SK-N-SH (cell line): ENCODE data around the gene CENPT. TPM values are rescaled to one million over a fixed set of nuclear protein-coding genes. Genes with fewer than 3 reads are reported as not detected.

Experiments used
- CTCF ChIA-PET: fragments of 300-600, 350-600 bp; formaldehyde crosslinking; extraction: SDS; loops from one replicate; lab custom pipeline; 2021; lab: Yijun Ruan, JAX
- POLR2A ChIA-PET: fragments of 350-600 bp; sonication (Branson Sonifier 250); formaldehyde crosslinking; extraction: SDS; loops from one replicate; lab custom pipeline; 2020; ENCODE audit warnings: antibody characterized with exemption, inconsistent platforms; lab: Yijun Ruan, JAX
- DNase-seq: peaks from one replicate; pipeline ENCODE4 v3.0.0; 2012
- H2AFZ ChIP-seq: fragments of 200-600 bp; sonication (generic); 2 replicates; pipeline ENCODE4 v1.8.1; 2016; ENCODE audit warnings: antibody characterized with exemption, mild to moderate bottlenecking, low read depth
- H3F3A ChIP-seq: fragments of 200-600 bp; sonication (generic); replicated peaks from 2 replicates; pipeline ENCODE3; 2016; ENCODE audit warnings: antibody characterized with exemption, mild to moderate bottlenecking; ENCODE audit not compliant: insufficient read depth
- H3K27ac ChIP-seq, 2 experiments: fragments of 200-500 bp in 1 of 2; fragments of 200-600 bp in 1 of 2; sonication (Bioruptor generic) in 1 of 2; sonication (generic), shearing (Covaris generic) in 1 of 2; 2 replicates each; pipeline versions ENCODE4 v1.5.1 to v1.6.1; 2014 to 2016; ENCODE audit warnings: low read depth in 2 of 2, inconsistent platforms in 1 of 2, low read length in 1 of 2, mild to moderate bottlenecking in 1 of 2, mixed read lengths in 1 of 2
- H3K27me3 ChIP-seq: fragments of 200-600 bp; sonication (generic), shearing (Covaris generic); 2 replicates; pipeline ENCODE4 v1.6.1; 2016; ENCODE audit warnings: mixed run types; ENCODE audit not compliant: insufficient read depth
- H3K36me3 ChIP-seq, 2 experiments: fragments of 200-500 bp in 1 of 2; fragments of 200-600 bp in 1 of 2; sonication (Bioruptor generic) in 1 of 2; sonication (generic) in 1 of 2; replicated peaks in 1 of 2; 2 replicates each; pipeline versions ENCODE3 to v1.5.1; 2014 to 2016; ENCODE audit warnings: low read length in 1 of 2, mild to moderate bottlenecking in 1 of 2; ENCODE audit not compliant: insufficient read depth in 2 of 2, control insufficient read depth in 1 of 2
- H3K4me1 ChIP-seq, 2 experiments: fragments of 200-500 bp in 1 of 2; fragments of 200-600 bp in 1 of 2; sonication (Bioruptor generic) in 1 of 2; sonication (generic), shearing (Covaris generic) in 1 of 2; 2 replicates each; pipeline versions ENCODE4 v1.5.1 to v1.6.1; 2014 to 2016; ENCODE audit warnings: low read depth in 1 of 2, low read length in 1 of 2, mixed run types in 1 of 2; ENCODE audit not compliant: insufficient read depth in 2 of 2, control insufficient read depth in 1 of 2
- H3K4me2 ChIP-seq: fragments of 200-600 bp; sonication (generic), shearing (Covaris generic); 2 replicates; pipeline ENCODE4 v1.6.1; 2017; ENCODE audit warnings: mixed run types
- H3K4me3 ChIP-seq, 2 experiments: fragments of 200-500 bp in 1 of 2; fragments of 200-600 bp in 1 of 2; sonication (Bioruptor generic) in 1 of 2; sonication (generic), shearing (Covaris generic) in 1 of 2; 2 replicates each; pipeline versions ENCODE4 v1.5.1 to v1.8.1; 2014 to 2016; ENCODE audit warnings: low read depth in 2 of 2, inconsistent platforms in 1 of 2, low read length in 1 of 2, mild to moderate bottlenecking in 1 of 2, mixed read lengths in 1 of 2, moderate library complexity in 1 of 2
- H3K79me2 ChIP-seq: fragments of 200-600 bp; sonication (generic); 2 replicates; pipeline ENCODE4 v1.8.1; 2017; ENCODE audit warnings: mild to moderate bottlenecking; ENCODE audit not compliant: insufficient read depth
- H3K9ac ChIP-seq: fragments of 200-600 bp; sonication (generic); 2 replicates; pipeline ENCODE4 v1.6.1; 2017; ENCODE audit warnings: mixed run types
- H3K9me2 ChIP-seq: fragments of 200-600 bp; sonication (generic); 2 replicates; pipeline ENCODE4 v1.6.1; 2017; ENCODE audit warnings: mixed run types
- H3K9me3 ChIP-seq: fragments of 200-600 bp; sonication (generic); 2 replicates; pipeline ENCODE4 v1.6.1; 2017; ENCODE audit warnings: mixed run types, mild to moderate bottlenecking, moderate library complexity
- H4K20me1 ChIP-seq: fragments of 200-600 bp; sonication (generic); 2 replicates; pipeline ENCODE4 v1.6.1; 2017; ENCODE audit warnings: mild to moderate bottlenecking, mixed run types; ENCODE audit not compliant: insufficient read depth
- CHD2 ChIP-seq: fragments of 150-350 bp; IDR thresholded peaks from 2 replicates; pipeline ENCODE4 v1.6.1; 2018; ENCODE audit warnings: low read length; ENCODE audit not compliant: partially characterized antibody
- FOXJ3 ChIP-seq: sonication (generic); formaldehyde crosslinking; IDR thresholded peaks from 2 replicates; pipeline ENCODE4 v1.5.1; 2020; ENCODE audit warnings: mild to moderate bottlenecking, missing genetic modification reagents
- MEF2A ChIP-seq: IDR thresholded peaks from 2 replicates; pipeline ENCODE4 v1.4.0; 2012; ENCODE audit warnings: low read depth, borderline replicate concordance
- MXI1 ChIP-seq: IDR thresholded peaks from 2 replicates; pipeline ENCODE4 v1.6.1; 2012; ENCODE audit warnings: mild to moderate bottlenecking, low read depth, low read length, improper control_type of control experiment
- PBX3 ChIP-seq: IDR thresholded peaks from 2 replicates; pipeline ENCODE4; 2012
- RCOR1 ChIP-seq: fragments of 150-350 bp; IDR thresholded peaks from 2 replicates; pipeline ENCODE4 v1.6.1; 2017; ENCODE audit warnings: antibody characterized with exemption, low read length
- RFX5 ChIP-seq: IDR thresholded peaks from 2 replicates; pipeline ENCODE4 v1.6.1; 2012; ENCODE audit warnings: mild to moderate bottlenecking, improper control_type of control experiment, low read length
- SIN3A ChIP-seq: IDR thresholded peaks from 2 replicates; pipeline ENCODE4 v1.6.1; 2012; ENCODE audit warnings: low read depth, mild to moderate bottlenecking, low read length, moderate library complexity, borderline replicate concordance
- TCF12 ChIP-seq: IDR thresholded peaks from 2 replicates; pipeline ENCODE4 v1.4.0; 2012
- TEAD4 ChIP-seq: IDR thresholded peaks from 2 replicates; pipeline ENCODE4 v1.4.0; 2012; ENCODE audit warnings: mild to moderate bottlenecking, borderline replicate concordance; ENCODE audit not compliant: insufficient read depth
- USF2 ChIP-seq: fragments of 150-350 bp; IDR thresholded peaks from 2 replicates; pipeline ENCODE4 v1.6.1; 2017; ENCODE audit warnings: antibody characterized with exemption, low read length, low read depth, borderline replicate concordance
- YY1 ChIP-seq: IDR thresholded peaks from 2 replicates; pipeline ENCODE4 v1.4.0; 2012; ENCODE audit warnings: low read depth, mild to moderate bottlenecking
- WGBS: methylation state at CpG from one replicate; pipeline ENCODE4 v1.1.6; 2017; ENCODE audit warnings: low lambda C conversion rate; 5-methylcytosine and 5-hydroxymethylcytosine counted together
- polyA plus RNA-seq, 3 experiments: library from polyadenylated mRNA; depleted of rRNA; stranded (reverse); fragments of >200 nt; gene quantifications; 2 replicates each; pipeline ENCODE4 v1.2.3, GENCODE V29; 2012

The CENPT gene
- polyA plus RNA-seq, 1 of the 3 experiments (the other 2 are of a cell fraction) = 48.6 TPM

GRCh38 chr16:67892899-67893742 is 45.6 kb upstream of the CENPT start, which contains the start of gene PSKH1 (continued):
- TF ChIP-seq CHD2 (peak; percentile 77), RFX5 (no peak)

GRCh38 chr16:67892375-67892774 is 44.9 kb upstream of the CENPT start:
- H3K27ac ChIP-seq = peak overlapping the region; percentile 42 to 56; a peak in 3 of 4 replicates
- POLR2A ChIA-PET = interaction anchor here (1.0 kb wide), 1 partner anchor 11 kb away, joined by 3 read pairs; no protein-coding TSS in a partner anchor
- WGBS = 60% methylated on average over 5 of the region's 5 CpGs

GRCh38 chr16:67888331-67888730 is 40.8 kb upstream of the CENPT start:
- CTCF ChIA-PET = interaction anchor here (1.5 to 22.4 kb wide), 2 partner anchors 43 to 72 kb away, joined by 8 to 564 read pairs; partner anchors contain the start of genes CTRL, LCAT and PSMB10
- no peak overlapping the region for H3K27ac ChIP-seq
- H3K79me2 ChIP-seq = peaks cover 1% of the 10 kb centered on the region
- no peak for DNase-seq
- H2AFZ ChIP-seq = no peak overlapping the region
- no peak overlapping the region for H3K9ac ChIP-seq
- H3K4me1 ChIP-seq = peaks cover 11 to 13% of the 10 kb centered on the region in 2 experiments; a peak in 2 of 4 replicates
- H4K20me1 ChIP-seq = peaks cover 12% of the 10 kb centered on the region
- no peaks in the 10 kb centered on the region for H3K27me3 ChIP-seq
- H3K9me2 ChIP-seq = no peaks in the 10 kb centered on the region
- no peak for TF ChIP-seq TEAD4
- TF ChIP-seq MXI1 = no peak
- TF ChIP-seq RCOR1 = no peak
- no peak for TF ChIP-seq SIN3A
- no peak for TF ChIP-seq YY1
- H3K4me2 ChIP-seq = no peak overlapping the region
- no peaks in the 10 kb centered on the region for H3K9me3 ChIP-seq
- WGBS = 88% methylated on average over 2 of the region's 3 CpGs
- POLR2A ChIA-PET = interaction anchor here (1.0 kb wide), 1 partner anchor 54 kb away, joined by 4 read pairs; no protein-coding TSS in a partner anchor
- H3K36me3 ChIP-seq = peaks cover under 1 to 16% of the 10 kb centered on the region in 2 experiments
- no peak overlapping the region for H3K4me3 ChIP-seq
- H3F3A ChIP-seq = peaks cover 12% of the 10 kb centered on the region

More at GRCh38 chr16:67892375-67892774, 44.9 kb upstream of the CENPT start:
- Histone ChIP-seq H3K36me3 (no peaks in the 10 kb centered on the region), H3K4me2 (peak overlapping the region; percentile 82), H3K4me3 (peak overlapping the region; percentile 46 to 70), H3K79me2 (peaks cover 42% of the 10 kb centered on the region), H3K4me1 (peaks cover 10 to 11% of the 10 kb centered on the region in 2 experiments; a peak in 2 of 4 replicates), H2AFZ (peak overlapping the region; percentile 81), H3K9me2 (no peaks in the 10 kb centered on the region), H3F3A (no peaks in the 10 kb centered on the region), H3K27me3 (no peaks in the 10 kb centered on the region), H3K9ac (peak overlapping the region; percentile 63)
- CTCF ChIA-PET = interaction anchor here (0.9 to 22.4 kb wide), 6 partner anchors 9 to 76 kb away, joined by 3 to 564 read pairs (median 4); partner anchors contain the start of genes CTRL, LCAT, NUTF2 and PSMB10
- DNase-seq = no peak
- no peak for TF ChIP-seq FOXJ3 (CRISPR knock-in tag)
- no peak for TF ChIP-seq TCF12
- no peak for TF ChIP-seq USF2
- TF ChIP-seq MXI1 = no peak
- no peak for TF ChIP-seq PBX3
- TF ChIP-seq MEF2A = no peak
- TF ChIP-seq, all 33 proteins: peak for 0
- Histone ChIP-seq H3K9me3 (no peaks in the 10 kb centered on the region), H4K20me1 (peaks cover 2% of the 10 kb centered on the region; the same call in 1 of the 2 replicates)
